Neural cell (in vitro differentiated cells): ENCODE measurements around the gene SPATA32. TPM values are rescaled to one million over a fixed set of nuclear protein-coding genes. Genes with fewer than 3 reads are reported as not detected.

Experiments
- H2AFZ ChIP-seq: fragments of 200-600, 300-800 bp; sonication (generic), shearing (Covaris generic); 2 replicates; pipeline ENCODE4 v1.6.0; 2014; ENCODE audit warnings: low read depth, mild to moderate bottlenecking, antibody characterized with exemption, low read length, moderate library complexity
- H3F3A ChIP-seq: fragments of 200-600 bp; shearing (Covaris generic); 2 replicates; pipeline ENCODE4 v1.6.1; 2016; ENCODE audit warnings: mild to moderate bottlenecking, moderate library complexity, mixed read lengths, antibody characterized with exemption, low read length; ENCODE audit not compliant: insufficient read depth, poor library complexity, severe bottlenecking
- H3K27ac ChIP-seq: fragments of 200-600, 300-800 bp; sonication (generic), shearing (Covaris generic); 2 replicates; pipeline ENCODE4 v1.5.1; 2014; ENCODE audit warnings: mild to moderate bottlenecking, low read length, moderate library complexity
- H3K27me3 ChIP-seq: fragments of 300-800, 200-600 bp; sonication (generic), shearing (Covaris generic); 2 replicates; pipeline ENCODE4 v1.6.0; 2014; ENCODE audit warnings: mild to moderate bottlenecking, low read depth, low read length, moderate library complexity; ENCODE audit not compliant: insufficient read depth
- H3K36me3 ChIP-seq: fragments of 300-800, 200-600 bp; sonication (generic), shearing (Covaris generic); 2 replicates; pipeline ENCODE4 v1.5.1; 2014; ENCODE audit warnings: mild to moderate bottlenecking, antibody characterized with exemption, low read length, moderate library complexity; ENCODE audit not compliant: insufficient read depth
- H3K4me2 ChIP-seq: fragments of 300-800, 200-600 bp; sonication (generic), shearing (Covaris generic); 2 replicates; pipeline ENCODE4 v1.6.0; 2014; ENCODE audit warnings: mild to moderate bottlenecking, low read length
- H3K4me3 ChIP-seq: fragments of 300-800, 200-600 bp; sonication (generic), shearing (Covaris generic); 2 replicates; pipeline ENCODE4 v1.5.1; 2014; ENCODE audit warnings: mild to moderate bottlenecking, low read length, moderate library complexity
- H3K79me2 ChIP-seq: fragments of 200-600 bp; shearing (Covaris generic); replicated peaks from 2 replicates; pipeline ENCODE4 v1.6.0; 2014; ENCODE audit warnings: mild to moderate bottlenecking, low read length, moderate library complexity; ENCODE audit not compliant: insufficient read depth
- H3K9ac ChIP-seq: fragments of 300-800, 200-600 bp; sonication (generic), shearing (Covaris generic); 2 replicates; pipeline ENCODE4 v1.6.1; 2016; ENCODE audit warnings: mild to moderate bottlenecking, low read length, mixed read lengths
- H3K9me2 ChIP-seq: fragments of 200-600 bp; shearing (Covaris generic); 2 replicates; pipeline ENCODE4 v1.6.1; 2016; ENCODE audit warnings: mild to moderate bottlenecking, low read length, mixed read lengths; ENCODE audit not compliant: insufficient read depth
- H3K9me3 ChIP-seq: fragments of 200-600, 300-800 bp; sonication (generic), shearing (Covaris generic); 2 replicates; pipeline ENCODE4 v1.6.1; 2016; ENCODE audit warnings: mild to moderate bottlenecking, mixed run types, low read length, moderate library complexity, mixed read lengths
- H4K20me1 ChIP-seq: fragments of 200-600 bp; shearing (Covaris generic); 2 replicates; pipeline ENCODE4 v1.6.1; 2016; ENCODE audit warnings: mild to moderate bottlenecking, mixed run types; ENCODE audit not compliant: insufficient read depth
- EP300 ChIP-seq: fragments of 450-650 bp; conservative IDR thresholded peaks from 2 replicates; pipeline ENCODE4 v1.6.1; 2014; ENCODE audit warnings: antibody characterized with exemption, mild to moderate bottlenecking, moderate library complexity; ENCODE audit not compliant: poor library complexity, severe bottlenecking
- EZH2 ChIP-seq: fragments of 200-600, 300-800 bp; shearing (Covaris generic), sonication (generic); IDR thresholded peaks from 2 replicates; pipeline ENCODE4 v1.6.1; 2014; ENCODE audit warnings: antibody characterized with exemption, low read length, borderline replicate concordance, mild to moderate bottlenecking; ENCODE audit not compliant: insufficient read depth, poor library complexity, severe bottlenecking
- MXI1 ChIP-seq: fragments of 450-650 bp; conservative IDR thresholded peaks from 2 replicates; pipeline ENCODE4 v1.6.1; 2014; ENCODE audit warnings: antibody characterized with exemption, mild to moderate bottlenecking; ENCODE audit not compliant: poor library complexity, severe bottlenecking
- POLR2AphosphoS5 ChIP-seq: IDR thresholded peaks from 2 replicates; pipeline ENCODE4 v1.6.1; 2012
- RAD21 ChIP-seq: fragments of 450-650 bp; conservative IDR thresholded peaks from 2 replicates; pipeline ENCODE4 v1.6.1; 2014; ENCODE audit warnings: antibody characterized with exemption, mild to moderate bottlenecking, moderate library complexity
- REST ChIP-seq: IDR thresholded peaks from 2 replicates; pipeline ENCODE4 v1.6.1; 2012; ENCODE audit warnings: borderline replicate concordance
- SMC3 ChIP-seq: fragments of 450-650 bp; conservative IDR thresholded peaks from 2 replicates; pipeline ENCODE4 v1.6.1; 2014; ENCODE audit warnings: antibody characterized with exemption, mild to moderate bottlenecking, moderate library complexity; ENCODE audit not compliant: poor library complexity
- TAF1 ChIP-seq: IDR thresholded peaks from 2 replicates; pipeline ENCODE4 v1.6.1; 2012; ENCODE audit warnings: low read depth
- polyA plus RNA-seq: library from polyadenylated mRNA; depleted of rRNA; stranded (reverse); fragments of >200 nt; gene quantifications from 2 replicates; pipeline ENCODE4 v1.2.3, GENCODE V29; 2014
- TF ChIP-seq, protein P1 (sequence below): fragments of 450-650 bp; IDR thresholded peaks from 2 replicates; pipeline ENCODE4 v1.5.1; 2014; ENCODE audit warnings: antibody characterized with exemption, mild to moderate bottlenecking, moderate library complexity; ENCODE audit not compliant: poor library complexity, severe bottlenecking

The SPATA32 gene
- polyA plus RNA-seq, 1 donor from 2014 or later = not detected

GRCh38 chr17:45265821-45266220 is 3.9 kb upstream of the SPATA32 start:
- Histone ChIP-seq H3F3A (no peaks in the 10 kb centered on the region), H3K27me3 (peaks cover 5% of the 10 kb centered on the region), H2AFZ (no peak overlapping the region), H3K9ac (no peak overlapping the region), H3K36me3 (no peaks in the 10 kb centered on the region), H3K4me3 (no peak overlapping the region), H3K9me2 (no peaks in the 10 kb centered on the region), H3K79me2 (no peaks in the 10 kb centered on the region), H3K27ac (no peak overlapping the region), H3K9me3 (no peaks in the 10 kb centered on the region), H3K4me2 (no peak overlapping the region), H4K20me1 (no peaks in the 10 kb centered on the region)
- TF ChIP-seq SMC3 (no peak), MXI1 (no peak), RAD21 (no peak), POLR2AphosphoS5 (no peak), EZH2 (no peak), EP300 (no peak), REST (no peak), TAF1 (no peak)
- TF ChIP-seq, protein P1, sequence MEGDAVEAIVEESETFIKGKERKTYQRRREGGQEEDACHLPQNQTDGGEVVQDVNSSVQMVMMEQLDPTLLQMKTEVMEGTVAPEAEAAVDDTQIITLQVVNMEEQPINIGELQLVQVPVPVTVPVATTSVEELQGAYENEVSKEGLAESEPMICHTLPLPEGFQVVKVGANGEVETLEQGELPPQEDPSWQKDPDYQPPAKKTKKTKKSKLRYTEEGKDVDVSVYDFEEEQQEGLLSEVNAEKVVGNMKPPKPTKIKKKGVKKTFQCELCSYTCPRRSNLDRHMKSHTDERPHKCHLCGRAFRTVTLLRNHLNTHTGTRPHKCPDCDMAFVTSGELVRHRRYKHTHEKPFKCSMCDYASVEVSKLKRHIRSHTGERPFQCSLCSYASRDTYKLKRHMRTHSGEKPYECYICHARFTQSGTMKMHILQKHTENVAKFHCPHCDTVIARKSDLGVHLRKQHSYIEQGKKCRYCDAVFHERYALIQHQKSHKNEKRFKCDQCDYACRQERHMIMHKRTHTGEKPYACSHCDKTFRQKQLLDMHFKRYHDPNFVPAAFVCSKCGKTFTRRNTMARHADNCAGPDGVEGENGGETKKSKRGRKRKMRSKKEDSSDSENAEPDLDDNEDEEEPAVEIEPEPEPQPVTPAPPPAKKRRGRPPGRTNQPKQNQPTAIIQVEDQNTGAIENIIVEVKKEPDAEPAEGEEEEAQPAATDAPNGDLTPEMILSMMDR = no peak

- no peak overlapping the region for H2AFZ ChIP-seq
- H3K4me3 ChIP-seq = no peak overlapping the region
- no peaks in the 10 kb centered on the region for H3F3A ChIP-seq
- no peaks in the 10 kb centered on the region for H3K9me3 ChIP-seq
- TF ChIP-seq MXI1 = no peak
- TF ChIP-seq EZH2 = no peak
- TF ChIP-seq SMC3 = no peak
- TF ChIP-seq TAF1 = no peak
- TF ChIP-seq POLR2AphosphoS5 = no peak
- TF ChIP-seq EP300 = no peak
- TF ChIP-seq, protein P1 = no peak
- TF ChIP-seq REST = no peak
- no peak for TF ChIP-seq RAD21
- no peaks in the 10 kb centered on the region for H3K79me2 ChIP-seq
- H3K36me3 ChIP-seq = no peaks in the 10 kb centered on the region
- H4K20me1 ChIP-seq = no peaks in the 10 kb centered on the region
- H3K27ac ChIP-seq = no peak overlapping the region
- peaks cover 5% of the 10 kb centered on the region for H3K27me3 ChIP-seq
- H3K4me2 ChIP-seq = no peak overlapping the region
- H3K9me2 ChIP-seq = no peaks in the 10 kb centered on the region
- H3K9ac ChIP-seq = no peak overlapping the region
Observed at GRCh38 chr17:45264988-45265387, 3.1 kb upstream of the SPATA32 start.
